HEK293T (cell line): ENCODE measurements around the gene KIF4A.
"Not testable (repeated sequence)": the region's sequence is repeated elsewhere in the genome, so short reads cannot be mapped to it uniquely, and the experiment has no call there.

Source experiments
- ARNT ChIP-seq: fragments of 450-650 bp; IDR thresholded peaks from 2 replicates; pipeline ENCODE4 v1.6.1; 2017; ENCODE audit warnings: mild to moderate bottlenecking
- BHLHE40 ChIP-seq: fragments of 450-650 bp; IDR thresholded peaks from 2 replicates; pipeline ENCODE4 v1.6.1; 2016; ENCODE audit warnings: mild to moderate bottlenecking, moderate library complexity, borderline replicate concordance
- CTBP1 ChIP-seq: fragments of 450-650 bp; IDR thresholded peaks from 2 replicates; pipeline ENCODE4 v1.6.1; 2016; ENCODE audit warnings: borderline replicate concordance
- ELF4 ChIP-seq: fragments of 450-650 bp; IDR thresholded peaks from 2 replicates; pipeline ENCODE4 v1.6.1; 2017; ENCODE audit warnings: antibody characterized with exemption
- FOXM1 ChIP-seq: fragments of 450-650 bp; IDR thresholded peaks from 2 replicates; pipeline ENCODE4 v1.6.1; 2017; ENCODE audit warnings: mild to moderate bottlenecking, borderline replicate concordance
- HDGF ChIP-seq: fragments of 450-650 bp; IDR thresholded peaks from 2 replicates; pipeline ENCODE4 v1.6.1; 2017; ENCODE audit warnings: antibody characterized with exemption, borderline replicate concordance
- LEF1 ChIP-seq: fragments of 450-650 bp; IDR thresholded peaks from 2 replicates; pipeline ENCODE4 v1.6.1; 2017; ENCODE audit warnings: mild to moderate bottlenecking, borderline replicate concordance
- NFRKB ChIP-seq: fragments of 450-650 bp; IDR thresholded peaks from 2 replicates; pipeline ENCODE4 v1.6.1; 2016; ENCODE audit warnings: mild to moderate bottlenecking, moderate library complexity
- PKNOX1 ChIP-seq: fragments of 450-650 bp; IDR thresholded peaks from 2 replicates; pipeline ENCODE4 v1.6.1; 2016
- SP1 ChIP-seq: fragments of 450-650 bp; IDR thresholded peaks from 2 replicates; pipeline ENCODE4 v1.6.1; 2017
- SUZ12 ChIP-seq: fragments of 450-650 bp; IDR thresholded peaks from 2 replicates; pipeline ENCODE4 v1.6.1; 2016; ENCODE audit warnings: mild to moderate bottlenecking
- TARDBP ChIP-seq: fragments of 450-650 bp; IDR thresholded peaks from 2 replicates; pipeline ENCODE4 v1.6.1; 2016
- ZNF384 ChIP-seq: fragments of 450-650 bp; IDR thresholded peaks from 2 replicates; pipeline ENCODE4 v1.6.1; 2016

GRCh38 chrX:70348825-70349224 lies 58.9 kb downstream of the KIF4A start:
- not testable (repeated sequence) for TF ChIP-seq PKNOX1, SP1, HDGF, NFRKB, BHLHE40, CTBP1, FOXM1, TARDBP, ARNT, LEF1, SUZ12, ELF4, ZNF384
